Neuronal stem cell (in vitro differentiated cells): ENCODE results near the gene HOXD10.

Experiments
- DNase-seq: peaks from one replicate; pipeline ENCODE4 v3.0.0-alpha.2; 2013; ENCODE audit warnings: low spot score
- H2AFZ ChIP-seq: one replicate; pipeline ENCODE4 v1.6.1; 2013; ENCODE audit warnings: mild to moderate bottlenecking, low read length, inconsistent platforms
- H2AK5ac ChIP-seq: 2 replicates; pipeline ENCODE4 v1.6.1; 2013; ENCODE audit warnings: low read depth, mild to moderate bottlenecking, inconsistent platforms, low read length, moderate library complexity, mixed read lengths
- H2BK120ac ChIP-seq: 2 replicates; pipeline ENCODE4 v1.6.1; 2013; ENCODE audit warnings: low read depth, mild to moderate bottlenecking, inconsistent platforms, low read length, moderate library complexity, mixed read lengths
- H2BK12ac ChIP-seq: one replicate; pipeline ENCODE4 v1.6.1; 2013; ENCODE audit warnings: low read length, inconsistent platforms
- H2BK15ac ChIP-seq: 2 replicates; pipeline ENCODE4 v1.6.1; 2013; ENCODE audit warnings: mild to moderate bottlenecking, low read length, inconsistent platforms, mixed read lengths
- H2BK5ac ChIP-seq: one replicate; pipeline ENCODE4 v1.6.1; 2013; ENCODE audit warnings: inconsistent platforms, mild to moderate bottlenecking, low read length, moderate library complexity
- H3K14ac ChIP-seq: one replicate; pipeline ENCODE4 v1.6.1; 2013; ENCODE audit warnings: low read length, inconsistent platforms
- H3K18ac ChIP-seq: 2 replicates; pipeline ENCODE4 v1.6.1; 2013; ENCODE audit warnings: low read length, inconsistent platforms
- H3K23ac ChIP-seq: 2 replicates; pipeline ENCODE4 v1.6.1; 2013; ENCODE audit warnings: low read depth, mild to moderate bottlenecking, mixed read lengths, low read length, inconsistent platforms; ENCODE audit not compliant: poor library complexity
- H3K27ac ChIP-seq: replicated peaks from 3 replicates; pipeline ENCODE4 v1.5.1; 2013; ENCODE audit warnings: low read length, inconsistent platforms
- H3K27me3 ChIP-seq, 3 experiments: 2 replicates each; pipeline ENCODE4 v1.6.1; 2013; ENCODE audit warnings: low read length in 3 of 3, mild to moderate bottlenecking in 2 of 3, inconsistent platforms in 1 of 3, low read depth in 1 of 3, mixed read lengths in 1 of 3, moderate library complexity in 1 of 3; ENCODE audit not compliant: control insufficient read depth in 3 of 3, insufficient read depth in 3 of 3
- H3K36me3 ChIP-seq, 2 donors: replicated peaks in 1 of 2; 2 replicates each; pipeline ENCODE4 v1.6.1; 2013; ENCODE audit warnings: low read length in 2 of 2; ENCODE audit not compliant: control insufficient read depth in 2 of 2, insufficient read depth in 2 of 2
- H3K4ac ChIP-seq: 2 replicates; pipeline ENCODE4 v1.6.1; 2013; ENCODE audit warnings: inconsistent platforms, mild to moderate bottlenecking, low read length, moderate library complexity
- H3K4me1 ChIP-seq, 2 donors: 1 replicate in 1 of 2; 2 replicates in 1 of 2; pipeline ENCODE4 v1.6.1; 2013; ENCODE audit warnings: low read length in 2 of 2, low read depth in 1 of 2; ENCODE audit not compliant: control insufficient read depth in 2 of 2, insufficient read depth in 1 of 2
- H3K4me2 ChIP-seq: one replicate; pipeline ENCODE4 v1.6.1; 2013; ENCODE audit warnings: mild to moderate bottlenecking, low read length, inconsistent platforms; ENCODE audit not compliant: insufficient read depth, poor library complexity, severe bottlenecking
- H3K4me3 ChIP-seq, 2 donors: 2 replicates each; pipeline ENCODE4 v1.5.1; 2013; ENCODE audit warnings: low read length in 2 of 2, mild to moderate bottlenecking in 2 of 2, inconsistent platforms in 1 of 2, moderate library complexity in 1 of 2
- H3K79me1 ChIP-seq: one replicate; pipeline ENCODE4 v1.6.1; 2013; ENCODE audit warnings: low read depth, mild to moderate bottlenecking, inconsistent platforms, low read length, moderate library complexity
- H3K9ac ChIP-seq: one replicate; pipeline ENCODE4 v1.6.1; 2013; ENCODE audit warnings: mild to moderate bottlenecking, low read depth, low read length, inconsistent platforms; ENCODE audit not compliant: poor library complexity
- H3K9me3 ChIP-seq, 2 donors: replicated peaks in 1 of 2; 2 replicates each; pipeline versions ENCODE3 to v1.6.1; 2013; ENCODE audit warnings: low read length in 2 of 2, mild to moderate bottlenecking in 2 of 2, inconsistent platforms in 1 of 2, low read depth in 1 of 2, mixed read lengths in 1 of 2, moderate library complexity in 1 of 2; ENCODE audit not compliant: control insufficient read depth in 2 of 2, insufficient read depth in 1 of 2
- H4K8ac ChIP-seq: one replicate; pipeline ENCODE4 v1.6.1; 2013; ENCODE audit warnings: low read depth, mild to moderate bottlenecking, inconsistent platforms, low read length, moderate library complexity
- H4K91ac ChIP-seq: one replicate; pipeline ENCODE4 v1.6.1; 2013; ENCODE audit warnings: low read length, low read depth, mild to moderate bottlenecking, inconsistent platforms; ENCODE audit not compliant: poor library complexity
- WGBS, 2 donors: extraction: QIAGEN DNeasy Blood & Tissue Kit; methylation state at CpG; one replicate each; pipeline ENCODE4 v1.1.7; 2013; ENCODE audit warnings: missing lambda C conversion rate in 2 of 2, mixed read lengths in 1 of 2; ENCODE audit not compliant: insufficient read length in 2 of 2, insufficient replicate concordance in 1 of 2; ENCODE audit errors: extremely low coverage in 2 of 2; 5-methylcytosine and 5-hydroxymethylcytosine counted together

HOXD10 gene

DNA sequence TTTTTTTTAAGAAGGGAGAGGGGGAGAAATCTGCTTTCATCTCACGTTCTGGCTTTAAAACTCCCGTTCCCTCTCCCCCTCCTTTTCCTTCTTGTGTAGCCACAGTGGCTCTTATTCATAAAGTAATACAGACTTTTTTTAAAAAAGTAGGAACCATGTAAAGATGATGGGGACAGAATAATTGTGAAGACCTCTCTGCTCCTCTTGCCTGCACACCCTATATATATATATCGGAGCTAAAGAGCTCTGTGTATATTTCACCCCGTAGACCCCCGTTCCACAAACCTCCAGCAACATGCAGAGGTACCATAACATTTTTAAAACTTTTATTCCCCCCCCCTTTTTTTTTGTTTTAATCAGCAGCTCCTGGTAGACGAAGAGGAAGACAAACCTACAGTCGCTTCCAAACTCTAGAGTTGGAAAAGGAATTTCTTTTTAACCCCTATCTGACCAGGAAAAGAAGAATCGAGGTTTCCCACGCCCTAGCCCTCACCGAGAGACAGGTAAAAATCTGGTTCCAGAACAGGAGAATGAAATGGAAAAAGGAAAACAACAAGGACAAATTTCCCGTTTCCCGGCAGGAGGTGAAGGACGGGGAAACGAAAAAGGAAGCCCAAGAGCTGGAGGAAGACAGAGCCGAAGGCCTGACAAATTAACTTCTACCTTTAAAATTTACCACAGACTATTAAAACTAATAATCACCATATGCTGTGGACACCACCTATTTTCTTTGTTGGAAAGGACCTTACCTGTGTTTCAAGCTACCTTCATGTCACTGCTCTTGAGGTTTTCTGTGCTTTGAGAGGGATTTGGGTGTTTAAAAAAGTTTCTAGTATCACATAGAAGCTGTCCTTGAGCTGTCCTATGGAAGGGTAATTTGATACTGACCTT lies 14.6 kb downstream of the HOXD10 start:
- Histone ChIP-seq H3K4me1 (peaks cover 0 to 5% of the 10 kb centered on the region in 2 donors), H3K9ac (no peak overlapping the region), H3K27ac (no peak overlapping the region), H3K79me1 (no peaks in the 10 kb centered on the region), H3K36me3 (no peaks in the 10 kb centered on the region), H3K4ac (no peak overlapping the region), H3K14ac (no peak overlapping the region), H3K4me2 (no peak overlapping the region), H2BK120ac (no peak overlapping the region), H3K18ac (no peak overlapping the region), H2BK12ac (no peak overlapping the region), H2BK5ac (no peak overlapping the region), H3K23ac (no peak overlapping the region), H4K8ac (no peak overlapping the region), H3K9me3 (peaks cover 0 to 2% of the 10 kb centered on the region in 2 donors), H3K27me3 (peaks cover 38 to 98% (median 91%) of the 10 kb centered on the region in 3 experiments), H4K91ac (no peak overlapping the region), H3K4me3 (no peak overlapping the region), H2AK5ac (no peak overlapping the region), H2AFZ (no peak overlapping the region), H2BK15ac (no peak overlapping the region)
- WGBS, 2 donors, result no CpG with 5 or more reads among the region's 15 CpGs
- no peak for DNase-seq

GRCh38 chr2:176131848-176132158 lies 15.2 kb downstream of the HOXD10 start:
- no peak overlapping the region for H3K9ac ChIP-seq
- no peak overlapping the region for H3K23ac ChIP-seq
- no peak overlapping the region for H2BK15ac ChIP-seq
- H4K91ac ChIP-seq, result no peak overlapping the region
- H3K4me2 ChIP-seq, result no peak overlapping the region
- H3K4me3 ChIP-seq, result no peak overlapping the region
- H3K27ac ChIP-seq, result no peak overlapping the region
- H3K79me1 ChIP-seq, result no peaks in the 10 kb centered on the region
- no peak overlapping the region for H2AK5ac ChIP-seq
- no peak overlapping the region for H2BK120ac ChIP-seq
- H3K18ac ChIP-seq, result no peak overlapping the region
- no peaks in the 10 kb centered on the region for H3K36me3 ChIP-seq
- H3K4ac ChIP-seq, result no peak overlapping the region
- no peak for DNase-seq
- WGBS, 2 donors, result no CpG with 5 or more reads among the region's 4 CpGs
- peaks cover 0 to 2% of the 10 kb centered on the region in 2 donors for H3K9me3 ChIP-seq
- H3K14ac ChIP-seq, result no peak overlapping the region
- peaks cover 0 to 5% of the 10 kb centered on the region in 2 donors for H3K4me1 ChIP-seq
- H2AFZ ChIP-seq, result no peak overlapping the region
- H2BK12ac ChIP-seq, result no peak overlapping the region
- H3K27me3 ChIP-seq, result peaks cover 43 to 98% (median 92%) of the 10 kb centered on the region in 3 experiments
- H4K8ac ChIP-seq, result no peak overlapping the region
- H2BK5ac ChIP-seq, result no peak overlapping the region

DNA sequence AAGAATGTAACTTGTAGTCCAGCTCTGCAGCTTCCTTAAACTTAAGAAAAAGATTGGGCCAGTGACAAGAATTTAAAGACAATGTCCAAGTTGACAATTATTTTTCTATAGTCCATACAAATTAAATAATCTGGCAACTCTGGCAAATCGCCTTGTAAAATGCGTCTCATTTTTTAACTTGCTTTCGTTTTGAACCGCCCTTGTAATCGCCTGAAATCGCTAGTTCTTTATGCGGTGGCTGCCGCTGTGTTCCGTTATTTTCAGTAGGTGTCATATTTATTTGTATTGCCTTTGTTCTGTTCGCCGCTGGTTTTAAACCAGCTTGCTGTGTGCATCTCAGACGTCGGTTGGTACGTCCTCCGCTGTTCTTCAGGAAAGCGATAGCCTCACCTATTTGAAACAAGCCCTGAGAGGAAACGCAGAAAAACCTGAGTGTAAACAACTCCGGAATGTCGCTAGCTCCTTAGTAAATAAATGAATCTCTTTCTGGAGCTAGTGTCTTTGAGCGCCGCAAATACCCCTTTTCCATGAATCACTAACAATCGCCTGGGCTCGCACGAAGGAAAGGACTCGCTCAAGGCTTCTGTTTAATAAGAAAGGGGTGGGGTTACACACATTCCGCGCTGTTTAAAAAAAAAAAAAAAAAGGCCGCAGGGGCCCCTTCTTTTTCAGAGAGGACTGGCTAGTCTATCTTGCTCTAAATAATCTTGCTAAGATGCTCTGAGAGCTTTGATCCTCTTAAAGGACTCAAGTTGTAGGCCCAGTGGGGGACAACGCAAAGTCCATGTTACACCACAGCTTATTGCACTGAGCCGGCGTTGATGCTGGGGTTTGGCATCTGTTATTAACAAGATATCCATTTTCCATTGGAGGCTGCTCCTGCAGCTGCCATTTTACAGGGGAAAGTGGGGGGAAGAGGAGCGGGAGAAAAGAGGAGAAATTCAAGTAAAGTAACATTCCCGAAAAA lies 15.9 kb downstream of the HOXD10 start:
- H2BK12ac ChIP-seq, result no peak overlapping the region
- no peak for DNase-seq
- H3K27ac ChIP-seq, result no peak overlapping the region
- no peak overlapping the region for H2AK5ac ChIP-seq
- no peak overlapping the region for H3K4me3 ChIP-seq
- no peak overlapping the region for H3K23ac ChIP-seq
- H3K18ac ChIP-seq, result no peak overlapping the region
- H2BK15ac ChIP-seq, result no peak overlapping the region
- peaks cover under 1 to 2% of the 10 kb centered on the region in 2 donors for H3K9me3 ChIP-seq
- H4K91ac ChIP-seq, result no peak overlapping the region
- H3K4me1 ChIP-seq, result peaks cover 0 to 5% of the 10 kb centered on the region in 2 donors
- no peak overlapping the region for H3K4ac ChIP-seq
- H2BK5ac ChIP-seq, result no peak overlapping the region
- H2AFZ ChIP-seq, result no peak overlapping the region
- no peak overlapping the region for H2BK120ac ChIP-seq
- no peaks in the 10 kb centered on the region for H3K79me1 ChIP-seq
- no peak overlapping the region for H4K8ac ChIP-seq
- no peaks in the 10 kb centered on the region for H3K36me3 ChIP-seq
- H3K4me2 ChIP-seq, result no peak overlapping the region
- no CpG with 5 or more reads among the region's 33 CpGs for WGBS, 2 donors
- H3K9ac ChIP-seq, result no peak overlapping the region
- H3K14ac ChIP-seq, result no peak overlapping the region
- peaks cover 47 to 98% (median 97%) of the 10 kb centered on the region in 3 experiments for H3K27me3 ChIP-seq

DNA sequence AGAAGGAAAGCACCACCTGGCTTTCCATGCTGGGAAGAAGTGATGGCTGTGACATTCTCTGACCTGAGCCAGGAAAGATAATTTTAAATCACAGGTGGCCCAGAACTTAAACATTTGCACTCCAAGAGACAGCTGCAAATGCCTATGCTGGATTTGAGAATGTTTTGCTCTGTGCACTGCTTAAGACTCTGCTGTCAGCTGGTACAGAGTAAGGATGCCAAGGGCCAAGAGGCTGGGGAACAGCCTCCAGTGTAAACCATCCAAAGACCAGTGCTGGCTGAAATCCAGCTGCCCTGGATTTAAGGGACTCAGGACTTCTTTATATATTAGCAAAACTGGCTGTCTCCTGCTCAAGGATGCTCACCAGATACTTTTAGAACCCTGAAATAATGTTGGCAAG lies 16.8 kb downstream of the HOXD10 start:
- H4K91ac ChIP-seq, result no peak overlapping the region
- H3K23ac ChIP-seq, result no peak overlapping the region
- no peaks in the 10 kb centered on the region for H3K79me1 ChIP-seq
- no peak overlapping the region for H3K4me2 ChIP-seq
- no peak overlapping the region for H2AFZ ChIP-seq
- no peak overlapping the region for H3K27ac ChIP-seq
- no peak overlapping the region for H4K8ac ChIP-seq
- H2BK12ac ChIP-seq, result no peak overlapping the region
- no peaks in the 10 kb centered on the region for H3K36me3 ChIP-seq
- H2BK15ac ChIP-seq, result no peak overlapping the region
- peaks cover 2 to 10% of the 10 kb centered on the region in 2 donors for H3K9me3 ChIP-seq
- no peak for DNase-seq
- H3K4me1 ChIP-seq, result peaks cover 0 to 5% of the 10 kb centered on the region in 2 donors
- H3K18ac ChIP-seq, result no peak overlapping the region
- no peak overlapping the region for H2BK5ac ChIP-seq
- H3K9ac ChIP-seq, result no peak overlapping the region
- no peak overlapping the region for H3K4me3 ChIP-seq
- H3K4ac ChIP-seq, result no peak overlapping the region
- peaks cover 45 to 98% (median 96%) of the 10 kb centered on the region in 3 experiments for H3K27me3 ChIP-seq
- no peak overlapping the region for H2BK120ac ChIP-seq
- H3K14ac ChIP-seq, result no peak overlapping the region
- H2AK5ac ChIP-seq, result no peak overlapping the region
